Memory B cell (primary cell): ENCODE data around the gene BCL2L14.
A peak's percentile ranks its signal among the peaks of the same experiment; 100 is the strongest.
"Not testable (repeated sequence)": the region's sequence is repeated elsewhere in the genome, so short reads cannot be mapped to it uniquely, and the experiment has no call there.

ENCODE experiments used
- ATAC-seq: fragments of 150-1000 bp; cut with Tn5 transposase; 2 replicates; pipeline ENCODE4 v1.10.0; 2021; ENCODE audit warnings: low read depth, mild to moderate bottlenecking, moderate library complexity
- DNase-seq, 2 donors: peaks; one replicate each; pipeline ENCODE4 v3.0.0; 2022; ENCODE audit warnings: low spot score in 2 of 2
- H3K27ac Mint-ChIP-seq: one replicate; pipeline ENCODE4 v1.8.0; 2022; ENCODE audit warnings: mild to moderate bottlenecking, moderate library complexity, mixed read lengths
- H3K27me3 Mint-ChIP-seq: one replicate; pipeline ENCODE4 v1.8.0; 2022; ENCODE audit warnings: mixed read lengths
- H3K36me3 Mint-ChIP-seq: one replicate; pipeline ENCODE4 v1.8.0; 2022; ENCODE audit warnings: mild to moderate bottlenecking, mixed read lengths
- H3K4me1 Mint-ChIP-seq: one replicate; pipeline ENCODE4 v1.8.0; 2022; ENCODE audit warnings: mixed read lengths
- H3K4me3 Mint-ChIP-seq: one replicate; pipeline ENCODE4 v1.8.0; 2022; ENCODE audit warnings: mild to moderate bottlenecking, moderate library complexity, mixed read lengths
- H3K9me3 Mint-ChIP-seq: one replicate; pipeline ENCODE4 v1.8.0; 2022; ENCODE audit warnings: mixed read lengths

The BCL2L14 gene

GRCh38 chr12:12107678-12108077 is 36.9 kb downstream of the BCL2L14 start:
- Mint-ChIP-seq H3K36me3 (peaks cover 7% of the 10 kb centered on the region), H3K27ac (no peak overlapping the region), H3K27me3 (peaks cover 8% of the 10 kb centered on the region), H3K9me3 (peaks cover 17% of the 10 kb centered on the region), H3K4me1 (no peaks in the 10 kb centered on the region), H3K4me3 (no peak overlapping the region)
- ATAC-seq, result no peak
- DNase-seq, result no peak

- DNase-seq (no peak), ATAC-seq (no peak)
- H3K4me1 Mint-ChIP-seq, result no peaks in the 10 kb centered on the region
- peaks cover 16% of the 10 kb centered on the region for H3K9me3 Mint-ChIP-seq
- H3K27ac Mint-ChIP-seq, result no peak overlapping the region
- peaks cover 7% of the 10 kb centered on the region for H3K36me3 Mint-ChIP-seq
- H3K27me3 Mint-ChIP-seq, result peaks cover 7% of the 10 kb centered on the region
- H3K4me3 Mint-ChIP-seq, result no peak overlapping the region
These were observed 37.8 kb downstream of the BCL2L14 start for GRCh38 chr12:12108441-12109058.

- H3K27me3 Mint-ChIP-seq, H3K27ac Mint-ChIP-seq, ATAC-seq, H3K36me3 Mint-ChIP-seq, DNase-seq, H3K4me1 Mint-ChIP-seq: not testable (repeated sequence)
- Mint-ChIP-seq H3K9me3 (peaks cover 11% of the 10 kb centered on the region), H3K4me3 (peak overlapping the region; percentile 72)
These were observed 40.3 kb downstream of the BCL2L14 start for GRCh38 chr12:12110923-12111555.

- DNase-seq (no peak), ATAC-seq (no peak)
- no peak overlapping the region for H3K4me3 Mint-ChIP-seq
- H3K36me3 Mint-ChIP-seq, result peaks cover 3% of the 10 kb centered on the region
- no peaks in the 10 kb centered on the region for H3K4me1 Mint-ChIP-seq
- peaks cover 4% of the 10 kb centered on the region for H3K9me3 Mint-ChIP-seq
- H3K27me3 Mint-ChIP-seq, result peaks cover 5% of the 10 kb centered on the region
- H3K27ac Mint-ChIP-seq, result no peak overlapping the region
These were observed 44.8 kb downstream of the BCL2L14 start for GRCh38 chr12:12115514-12115913.

GRCh38 chr12:12116677-12117076 is 45.9 kb downstream of the BCL2L14 start:
- DNase-seq (no peak), ATAC-seq (no peak)
- Mint-ChIP-seq H3K27me3 (peaks cover 2% of the 10 kb centered on the region), H3K9me3 (no peaks in the 10 kb centered on the region), H3K36me3 (no peaks in the 10 kb centered on the region), H3K4me1 (no peaks in the 10 kb centered on the region), H3K4me3 (no peak overlapping the region), H3K27ac (no peak overlapping the region)

GRCh38 chr12:12121061-12121460 is 50.3 kb downstream of the BCL2L14 start:
- DNase-seq (no peak), ATAC-seq (no peak)
- no peak overlapping the region for H3K27ac Mint-ChIP-seq
- H3K27me3 Mint-ChIP-seq, result no peaks in the 10 kb centered on the region
- H3K4me1 Mint-ChIP-seq, result no peaks in the 10 kb centered on the region
- H3K4me3 Mint-ChIP-seq, result no peak overlapping the region
- no peaks in the 10 kb centered on the region for H3K36me3 Mint-ChIP-seq
- H3K9me3 Mint-ChIP-seq, result no peaks in the 10 kb centered on the region

- H3K9me3 Mint-ChIP-seq, result no peaks in the 10 kb centered on the region
- H3K4me3 Mint-ChIP-seq, result no peak overlapping the region
- H3K4me1 Mint-ChIP-seq, result no peaks in the 10 kb centered on the region
- H3K27me3 Mint-ChIP-seq, result no peaks in the 10 kb centered on the region
- DNase-seq (no peak), ATAC-seq (no peak)
- H3K27ac Mint-ChIP-seq, result no peak overlapping the region
- no peaks in the 10 kb centered on the region for H3K36me3 Mint-ChIP-seq
These were observed 52.4 kb downstream of the BCL2L14 start for GRCh38 chr12:12123036-12123604.

- H3K27me3 Mint-ChIP-seq, result peaks cover 3% of the 10 kb centered on the region
- H3K36me3 Mint-ChIP-seq, result no peaks in the 10 kb centered on the region
- no peak overlapping the region for H3K27ac Mint-ChIP-seq
- no peaks in the 10 kb centered on the region for H3K9me3 Mint-ChIP-seq
- no peak for DNase-seq
- H3K4me1 Mint-ChIP-seq, result no peaks in the 10 kb centered on the region
- H3K4me3 Mint-ChIP-seq, result no peak overlapping the region
- no peak for ATAC-seq
These were observed 55.8 kb downstream of the BCL2L14 start for GRCh38 chr12:12126551-12126950.

GRCh38 chr12:12127304-12127703 is 56.6 kb downstream of the BCL2L14 start:
- DNase-seq (no peak), ATAC-seq (no peak)
- no peak overlapping the region for H3K4me3 Mint-ChIP-seq
- H3K9me3 Mint-ChIP-seq, result no peaks in the 10 kb centered on the region
- H3K4me1 Mint-ChIP-seq, result no peaks in the 10 kb centered on the region
- no peaks in the 10 kb centered on the region for H3K36me3 Mint-ChIP-seq
- no peak overlapping the region for H3K27ac Mint-ChIP-seq
- peaks cover 3% of the 10 kb centered on the region for H3K27me3 Mint-ChIP-seq

- Mint-ChIP-seq H3K27me3 (peaks cover 3% of the 10 kb centered on the region), H3K4me3 (no peak overlapping the region), H3K36me3 (no peaks in the 10 kb centered on the region), H3K4me1 (no peaks in the 10 kb centered on the region), H3K9me3 (no peaks in the 10 kb centered on the region), H3K27ac (no peak overlapping the region)
- DNase-seq (no peak), ATAC-seq (no peak)
These were observed 57.9 kb downstream of the BCL2L14 start for GRCh38 chr12:12128670-12129069.

- no peak overlapping the region for H3K4me3 Mint-ChIP-seq
- H3K9me3 Mint-ChIP-seq, result no peaks in the 10 kb centered on the region
- no peaks in the 10 kb centered on the region for H3K36me3 Mint-ChIP-seq
- H3K4me1 Mint-ChIP-seq, result no peaks in the 10 kb centered on the region
- no peak overlapping the region for H3K27ac Mint-ChIP-seq
- no peak for DNase-seq
- H3K27me3 Mint-ChIP-seq, result peaks cover 9% of the 10 kb centered on the region
- ATAC-seq, result no peak
These were observed 62.5 kb downstream of the BCL2L14 start for GRCh38 chr12:12133259-12133658.

GRCh38 chr12:12133785-12134184 is 63.0 kb downstream of the BCL2L14 start:
- Mint-ChIP-seq H3K4me3 (no peak overlapping the region), H3K4me1 (no peaks in the 10 kb centered on the region), H3K36me3 (no peaks in the 10 kb centered on the region), H3K9me3 (no peaks in the 10 kb centered on the region), H3K27me3 (peaks cover 9% of the 10 kb centered on the region), H3K27ac (no peak overlapping the region)
- ATAC-seq (no peak), DNase-seq (no peak)

GRCh38 chr12:12138203-12139154 is 67.7 kb downstream of the BCL2L14 start:
- peaks cover 8% of the 10 kb centered on the region for H3K27me3 Mint-ChIP-seq

GRCh38 chr12:12141000-12141399 is 70.3 kb downstream of the BCL2L14 start:
- no peaks in the 10 kb centered on the region for H3K36me3 Mint-ChIP-seq
- H3K4me3 Mint-ChIP-seq, result no peak overlapping the region

More at GRCh38 chr12:12138203-12139154, 67.7 kb downstream of the BCL2L14 start:
- Mint-ChIP-seq H3K4me3 (no peak overlapping the region), H3K36me3 (no peaks in the 10 kb centered on the region), H3K27ac (no peak overlapping the region), H3K4me1 (no peaks in the 10 kb centered on the region), H3K9me3 (no peaks in the 10 kb centered on the region)
- ATAC-seq (no peak), DNase-seq (no peak)

More at GRCh38 chr12:12141000-12141399, 70.3 kb downstream of the BCL2L14 start:
- ATAC-seq (no peak), DNase-seq (no peak)
- no peaks in the 10 kb centered on the region for H3K9me3 Mint-ChIP-seq
- H3K27me3 Mint-ChIP-seq, result peaks cover 3% of the 10 kb centered on the region
- H3K4me1 Mint-ChIP-seq, result no peaks in the 10 kb centered on the region
- no peak overlapping the region for H3K27ac Mint-ChIP-seq
